Sigmoid colon (tissue), 7 donors: Measurements from ENCODE around the gene AEBP1. TPM values are rescaled to one million over a fixed set of nuclear protein-coding genes. Genes with fewer than 3 reads are reported as not detected.
"Not testable (repeated sequence)": the region's sequence is repeated elsewhere in the genome, so short reads cannot be mapped to it uniquely, and the experiment has no call there.

Source experiments
- DNase-seq: peaks from one replicate; pipeline ENCODE4 v3.0.0-alpha.2; 2019
- H3K27ac ChIP-seq, 4 donors: fragments of 200-600 bp; sonication (generic); one replicate each; pipeline ENCODE4 v1.5.1; 2016 to 2019; ENCODE audit warnings: mild to moderate bottlenecking in 1 of 4
- H3K27me3 ChIP-seq, 3 donors: fragments of 200-600 bp; sonication (generic); one replicate each; pipeline ENCODE4 v1.5.1; 2019; ENCODE audit warnings: mild to moderate bottlenecking in 1 of 3
- H3K36me3 ChIP-seq, 4 donors: fragments of 200-600 bp; sonication (generic); one replicate each; pipeline ENCODE4 v1.5.1; 2016 to 2019
- H3K4me1 ChIP-seq, 4 donors: fragments of 200-600 bp; sonication (generic); one replicate each; pipeline ENCODE4 v1.5.1; 2017 to 2019
- H3K4me3 ChIP-seq, 4 donors: fragments of 200-600 bp; sonication (generic); one replicate each; pipeline ENCODE4 v1.5.1; 2017 to 2019; ENCODE audit warnings: mild to moderate bottlenecking in 2 of 4, moderate library complexity in 1 of 4
- H3K9me3 ChIP-seq, 4 donors: fragments of 200-600 bp in 3 of 4; sonication (generic) in 3 of 4; one replicate each; pipeline versions ENCODE4 v1.5.1 to v1.6.1; 2013 to 2019
- EP300 ChIP-seq, 4 donors: sonication (generic); formaldehyde crosslinking; IDR thresholded peaks; one replicate each; pipeline ENCODE4 v1.6.1; 2017; ENCODE audit warnings: antibody characterized with exemption in 4 of 4
- POLR2A ChIP-seq, 2 donors: fragments of 450-650 bp; IDR thresholded peaks; one replicate each; pipeline ENCODE4 v1.6.1; 2016; ENCODE audit warnings: antibody characterized with exemption in 2 of 2, mild to moderate bottlenecking in 2 of 2, moderate library complexity in 2 of 2
- POLR2AphosphoS5 ChIP-seq, 4 donors: sonication (generic); formaldehyde crosslinking; IDR thresholded peaks; one replicate each; pipeline ENCODE4 v1.6.1; 2017; ENCODE audit warnings: antibody characterized with exemption in 4 of 4
- WGBS, 2 donors: extraction: QIAGEN DNeasy Blood & Tissue Kit; methylation state at CpG; one replicate each; pipeline ENCODE4 v1.1.7; 2013; 5-methylcytosine and 5-hydroxymethylcytosine counted together
- intact Hi-C: fragments of 100-400 bp; cut with DNase I; formaldehyde crosslinking; loops from one replicate; pipeline ENCODE4 v1.15.1; 2023
- polyA plus RNA-seq, 3 donors: library from polyadenylated mRNA; stranded (reverse); fragments of 200-250 nt; gene quantifications; one replicate each; pipeline ENCODE4 v1.2.3, GENCODE V29; 2013
- total RNA-seq, 4 donors: library from RNA; depleted of rRNA; stranded (reverse); fragments of >200 nt; gene quantifications; one replicate each; pipeline ENCODE4 v1.1.0, GENCODE V29; 2016
- TF ChIP-seq, protein P1 (sequence below), 4 experiments: fragments of 450-650 bp in 3 of 4; fragments of 200-600 bp in 1 of 4; IDR thresholded peaks; one replicate each; pipeline ENCODE4 v1.5.1; 2016 to 2019; ENCODE audit warnings: antibody characterized with exemption in 4 of 4, mild to moderate bottlenecking in 3 of 4, moderate library complexity in 2 of 4
- donor health status: healthy with polysubstance abuse.
- donor health status: Bipolar disorder and iron deficiency.
- donor health status: healthy.

The AEBP1 gene
- total and polyA plus RNA-seq, 7 donors, result 2.5 to 182 (median 74.6) TPM

DNA sequence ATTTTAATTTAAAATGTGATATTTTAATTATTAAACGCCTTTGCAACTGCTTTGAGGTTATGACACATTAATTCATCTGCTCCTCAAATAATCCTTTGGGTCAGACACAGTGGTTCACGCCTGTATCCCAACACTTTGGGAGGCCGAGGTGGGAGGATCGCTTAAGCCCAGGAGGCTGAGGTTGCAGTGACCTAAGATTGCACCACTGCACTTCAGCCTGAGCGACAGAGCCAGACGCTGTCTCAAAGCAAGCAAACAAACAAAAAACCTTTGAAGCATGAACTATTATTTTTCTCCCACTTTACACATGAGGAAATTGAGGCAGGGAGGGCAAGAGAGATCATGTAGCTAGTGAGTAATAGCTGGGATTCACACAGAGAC lies 20.7 kb downstream of the AEBP1 start:
- Histone ChIP-seq H3K4me3 (no peak overlapping the region), H3K36me3 (peaks cover 0 to 21% (median 0%) of the 10 kb centered on the region in 4 donors), H3K4me1 (peaks cover 0 to 19% (median 12%) of the 10 kb centered on the region in 4 donors), H3K27ac (no peak overlapping the region), H3K9me3 (no peaks in the 10 kb centered on the region), H3K27me3 (no peaks in the 10 kb centered on the region)
- intact Hi-C loops, result loop anchor here (5.0 kb wide), 2 partner anchors 77 to 198 kb away; partner anchors contain the start of genes UBE2D4 and YKT6
- no peak for DNase-seq
- 90 to 95% methylated on average over 6 of the region's 6 CpGs for WGBS, 2 donors
- no peak for TF ChIP-seq EP300 (IDR thresholded peaks at IDR 0.05)
- TF ChIP-seq POLR2A (IDR thresholded peaks at IDR 0.05), result no peak
- TF ChIP-seq, protein P1, sequence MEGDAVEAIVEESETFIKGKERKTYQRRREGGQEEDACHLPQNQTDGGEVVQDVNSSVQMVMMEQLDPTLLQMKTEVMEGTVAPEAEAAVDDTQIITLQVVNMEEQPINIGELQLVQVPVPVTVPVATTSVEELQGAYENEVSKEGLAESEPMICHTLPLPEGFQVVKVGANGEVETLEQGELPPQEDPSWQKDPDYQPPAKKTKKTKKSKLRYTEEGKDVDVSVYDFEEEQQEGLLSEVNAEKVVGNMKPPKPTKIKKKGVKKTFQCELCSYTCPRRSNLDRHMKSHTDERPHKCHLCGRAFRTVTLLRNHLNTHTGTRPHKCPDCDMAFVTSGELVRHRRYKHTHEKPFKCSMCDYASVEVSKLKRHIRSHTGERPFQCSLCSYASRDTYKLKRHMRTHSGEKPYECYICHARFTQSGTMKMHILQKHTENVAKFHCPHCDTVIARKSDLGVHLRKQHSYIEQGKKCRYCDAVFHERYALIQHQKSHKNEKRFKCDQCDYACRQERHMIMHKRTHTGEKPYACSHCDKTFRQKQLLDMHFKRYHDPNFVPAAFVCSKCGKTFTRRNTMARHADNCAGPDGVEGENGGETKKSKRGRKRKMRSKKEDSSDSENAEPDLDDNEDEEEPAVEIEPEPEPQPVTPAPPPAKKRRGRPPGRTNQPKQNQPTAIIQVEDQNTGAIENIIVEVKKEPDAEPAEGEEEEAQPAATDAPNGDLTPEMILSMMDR (IDR thresholded peaks at IDR 0.05), result no peak
- no peak for TF ChIP-seq POLR2AphosphoS5 (IDR thresholded peaks at IDR 0.05)

GRCh38 chr7:44126574-44126973 lies 22.4 kb downstream of the AEBP1 start:
- H3K36me3 ChIP-seq, intact Hi-C loops, H3K27me3 ChIP-seq, H3K4me3 ChIP-seq, H3K9me3 ChIP-seq, DNase-seq, H3K27ac ChIP-seq: not testable (repeated sequence)
- peaks cover 0 to 14% (median 11%) of the 10 kb centered on the region in 4 donors for H3K4me1 ChIP-seq
- 92 to 93% methylated on average over 4 of the region's 4 CpGs for WGBS, 2 donors

DNA sequence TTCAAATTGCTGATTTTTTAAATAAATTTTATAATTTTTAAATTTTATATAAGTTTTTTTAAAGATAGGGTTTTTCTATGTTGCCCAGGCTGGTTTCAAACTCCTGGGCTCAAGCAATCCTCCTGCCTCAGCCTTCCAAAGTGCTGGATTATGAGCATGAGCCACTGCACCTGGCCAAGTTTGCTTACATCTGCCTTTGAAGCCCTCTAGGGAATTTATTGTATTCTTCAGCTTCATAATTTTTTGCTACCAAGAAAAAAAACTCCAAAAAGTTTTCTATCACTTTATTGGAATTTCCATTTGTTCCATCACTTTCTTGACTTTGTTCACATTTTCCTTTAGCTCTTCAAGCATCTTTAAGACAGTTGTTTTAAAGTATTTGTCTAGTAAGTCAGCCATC lies 23.0 kb downstream of the AEBP1 start:
- Histone ChIP-seq H3K27ac (no peak overlapping the region), H3K9me3 (no peaks in the 10 kb centered on the region), H3K4me3 (no peak overlapping the region), H3K27me3 (no peaks in the 10 kb centered on the region), H3K36me3 (no peaks in the 10 kb centered on the region), H3K4me1 (peaks cover 0 to 9% (median 8%) of the 10 kb centered on the region in 4 donors)
- no peak for TF ChIP-seq POLR2A (IDR thresholded peaks at IDR 0.05)
- no peak for TF ChIP-seq POLR2AphosphoS5 (IDR thresholded peaks at IDR 0.05)
- TF ChIP-seq, protein P1 (IDR thresholded peaks at IDR 0.05), result no peak
- no peak for TF ChIP-seq EP300 (IDR thresholded peaks at IDR 0.05)
- DNase-seq, result no peak
- intact Hi-C loops, result no loop called here

DNA sequence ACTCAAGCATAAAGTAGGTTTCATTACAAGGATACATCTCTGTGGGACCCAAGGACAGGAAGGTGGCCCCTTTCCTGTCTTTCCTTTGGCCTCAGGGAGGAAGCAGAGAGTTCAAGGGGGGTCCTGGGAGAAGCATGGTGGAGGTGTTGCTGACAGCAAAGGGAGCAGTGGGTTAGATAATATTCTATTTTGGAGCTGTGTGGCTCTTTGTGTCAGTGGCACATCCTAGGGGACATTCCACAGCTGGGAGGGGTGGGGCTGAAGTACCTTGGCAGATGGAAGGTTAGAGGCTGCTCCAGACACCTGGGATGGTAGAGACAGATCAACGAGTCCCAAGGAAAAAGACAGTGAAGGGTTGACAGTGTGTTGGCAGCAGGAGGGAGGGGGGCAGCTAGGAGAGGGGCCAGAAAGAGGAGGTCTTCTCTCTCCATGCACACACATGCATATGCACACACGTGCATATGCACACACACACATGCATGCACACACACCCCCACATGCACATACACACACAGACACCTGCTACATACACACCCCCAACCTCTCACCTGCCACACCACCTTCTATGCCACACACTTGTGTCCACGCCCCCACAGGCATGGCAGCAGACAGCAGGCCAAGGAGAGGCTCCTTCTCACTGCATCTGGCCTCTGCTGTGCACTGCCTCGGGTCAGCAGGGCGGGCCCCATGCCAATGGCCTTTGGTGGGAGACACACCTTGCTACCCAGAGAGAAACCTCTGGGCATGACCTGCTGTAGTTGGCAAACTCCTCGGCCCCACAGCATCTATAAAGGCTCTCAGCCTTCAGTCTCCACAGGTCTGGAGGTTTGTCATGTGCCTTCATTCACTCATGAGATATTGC lies 24.8 kb downstream of the AEBP1 start:
- H3K4me1 ChIP-seq, result no peaks in the 10 kb centered on the region
- H3K9me3 ChIP-seq, result no peaks in the 10 kb centered on the region
- no peak overlapping the region for H3K4me3 ChIP-seq
- intact Hi-C loops, result no loop called here
- TF ChIP-seq, protein P1 (IDR thresholded peaks at IDR 0.05), result no peak
- TF ChIP-seq POLR2AphosphoS5 (IDR thresholded peaks at IDR 0.05), result no peak
- TF ChIP-seq EP300 (IDR thresholded peaks at IDR 0.05), result no peak
- TF ChIP-seq POLR2A (IDR thresholded peaks at IDR 0.05), result no peak
- WGBS, 2 donors, result 72 to 74% methylated on average over 6 of the region's 6 CpGs
- H3K36me3 ChIP-seq, result no peaks in the 10 kb centered on the region
- DNase-seq, result no peak
- no peak overlapping the region for H3K27ac ChIP-seq
- H3K27me3 ChIP-seq, result no peaks in the 10 kb centered on the region

GRCh38 chr7:44131173-44132029 lies 27.3 kb downstream of the AEBP1 start:
- no peak for DNase-seq
- TF ChIP-seq POLR2AphosphoS5 (IDR thresholded peaks at IDR 0.05) (no peak), EP300 (IDR thresholded peaks at IDR 0.05) (no peak), POLR2A (IDR thresholded peaks at IDR 0.05) (no peak)
- TF ChIP-seq, protein P1 (IDR thresholded peaks at IDR 0.05), result no peak
- H3K27me3 ChIP-seq, result no peaks in the 10 kb centered on the region
- H3K27ac ChIP-seq, result no peak overlapping the region
- WGBS, 2 donors, result 68 to 75% methylated on average over 12 of the region's 12 CpGs
- H3K36me3 ChIP-seq, result no peaks in the 10 kb centered on the region
- intact Hi-C loops, result no loop called here
- H3K4me1 ChIP-seq, result no peaks in the 10 kb centered on the region
- no peaks in the 10 kb centered on the region for H3K9me3 ChIP-seq
- H3K4me3 ChIP-seq, result no peak overlapping the region
